ENCODE data around the gene MYO1D. TPM values are rescaled to one million over a fixed set of nuclear protein-coding genes. Genes with fewer than 3 reads are reported as not detected.

MYO1D gene
- total RNA-seq, 1 donor from 2014 or later = 24.9 TPM

DNA sequence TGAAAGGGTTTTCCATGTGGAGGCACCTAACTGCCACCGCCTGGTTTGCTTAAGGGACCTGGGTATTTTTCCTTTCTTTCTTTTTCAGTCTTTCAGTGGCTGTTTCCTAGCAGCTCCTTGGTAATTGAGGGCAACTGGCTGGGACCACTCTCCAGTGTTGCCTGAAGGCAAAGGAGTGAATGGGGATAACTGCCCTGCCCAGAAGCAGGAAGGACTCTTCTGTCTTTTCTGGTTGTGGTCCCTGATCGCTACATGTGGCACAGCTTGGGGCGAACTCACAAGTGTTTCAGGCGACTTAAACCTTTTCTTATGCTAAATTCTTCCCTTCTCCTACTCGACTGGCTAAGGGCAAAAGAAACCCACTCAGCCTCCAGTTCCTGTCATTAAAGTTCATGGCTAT is 40.9 kb upstream of the MYO1D start:
- no peaks in the 10 kb centered on the region for H3K4me1 Mint-ChIP-seq (ENCODE audit: unreplicated experiment)
- H3K4me3 Mint-ChIP-seq = no peak overlapping the region
- TF ChIP-seq, protein P1, sequence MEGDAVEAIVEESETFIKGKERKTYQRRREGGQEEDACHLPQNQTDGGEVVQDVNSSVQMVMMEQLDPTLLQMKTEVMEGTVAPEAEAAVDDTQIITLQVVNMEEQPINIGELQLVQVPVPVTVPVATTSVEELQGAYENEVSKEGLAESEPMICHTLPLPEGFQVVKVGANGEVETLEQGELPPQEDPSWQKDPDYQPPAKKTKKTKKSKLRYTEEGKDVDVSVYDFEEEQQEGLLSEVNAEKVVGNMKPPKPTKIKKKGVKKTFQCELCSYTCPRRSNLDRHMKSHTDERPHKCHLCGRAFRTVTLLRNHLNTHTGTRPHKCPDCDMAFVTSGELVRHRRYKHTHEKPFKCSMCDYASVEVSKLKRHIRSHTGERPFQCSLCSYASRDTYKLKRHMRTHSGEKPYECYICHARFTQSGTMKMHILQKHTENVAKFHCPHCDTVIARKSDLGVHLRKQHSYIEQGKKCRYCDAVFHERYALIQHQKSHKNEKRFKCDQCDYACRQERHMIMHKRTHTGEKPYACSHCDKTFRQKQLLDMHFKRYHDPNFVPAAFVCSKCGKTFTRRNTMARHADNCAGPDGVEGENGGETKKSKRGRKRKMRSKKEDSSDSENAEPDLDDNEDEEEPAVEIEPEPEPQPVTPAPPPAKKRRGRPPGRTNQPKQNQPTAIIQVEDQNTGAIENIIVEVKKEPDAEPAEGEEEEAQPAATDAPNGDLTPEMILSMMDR (conservative IDR thresholded peaks at IDR 0.05) = no peak

DNA sequence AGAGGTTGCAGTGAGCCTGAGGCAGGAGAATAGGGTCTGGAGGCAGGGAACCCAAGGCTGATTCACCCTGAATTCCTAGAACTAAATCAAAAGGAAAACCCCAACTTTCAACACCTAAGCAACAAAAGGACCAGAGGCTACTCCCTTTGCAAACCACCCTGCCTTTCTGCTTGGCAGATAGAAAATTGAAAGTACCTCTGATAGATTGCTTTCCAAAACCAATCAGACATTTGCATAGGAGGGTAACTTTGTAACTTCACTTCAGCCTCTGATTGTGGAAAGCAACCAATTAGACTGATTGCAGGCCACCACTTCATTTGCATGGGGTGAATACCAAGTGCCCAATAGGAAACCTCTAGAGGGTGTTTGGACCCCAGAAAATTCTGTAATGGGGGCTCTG is 40.2 kb upstream of the MYO1D start:
- DNase-seq (ENCODE audit: extremely low spot score, unreplicated experiment) = peak; percentile 20
- H3K27me3 Mint-ChIP-seq = no peaks in the 10 kb centered on the region
- no peaks in the 10 kb centered on the region for H3K36me3 Mint-ChIP-seq
- TF ChIP-seq, protein P1 (conservative IDR thresholded peaks at IDR 0.05) = no peak
- H3K4me3 Mint-ChIP-seq = no peak overlapping the region
- no peak overlapping the region for H3K27ac Mint-ChIP-seq
- peaks cover 6% of the 10 kb centered on the region for H3K4me1 Mint-ChIP-seq (ENCODE audit: unreplicated experiment)
- no peaks in the 10 kb centered on the region for H3K9me3 Mint-ChIP-seq

More for the DNA sequence above, 40.9 kb upstream of the MYO1D start:
- Mint-ChIP-seq H3K27me3 (no peaks in the 10 kb centered on the region), H3K36me3 (no peaks in the 10 kb centered on the region), H3K9me3 (no peaks in the 10 kb centered on the region), H3K27ac (no peak overlapping the region)
- peak; percentile 32 for DNase-seq (ENCODE audit: extremely low spot score, unreplicated experiment)

DNA sequence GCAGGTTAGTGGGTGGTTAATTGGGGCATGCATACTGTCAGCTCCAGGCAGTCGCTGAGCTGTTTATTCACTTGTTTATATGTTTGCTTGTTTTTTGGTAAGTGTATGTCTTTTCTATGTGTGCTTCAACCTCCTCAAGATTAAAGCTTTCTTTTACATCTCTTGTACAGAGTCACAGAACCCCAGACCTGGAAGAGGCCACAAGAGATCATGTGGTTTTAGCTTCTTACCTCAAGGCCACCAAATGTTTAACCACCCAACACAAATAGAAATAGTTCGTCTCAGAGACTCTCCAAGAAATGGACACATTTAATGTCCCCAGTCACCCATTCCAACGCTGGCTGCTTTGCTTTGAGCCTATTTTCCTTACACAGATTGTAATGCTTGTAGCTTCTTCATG is 39.2 kb upstream of the MYO1D start:
- TF ChIP-seq, protein P1 (conservative IDR thresholded peaks at IDR 0.05) = no peak
- no peaks in the 10 kb centered on the region for H3K27me3 Mint-ChIP-seq
- no peaks in the 10 kb centered on the region for H3K9me3 Mint-ChIP-seq
- no peak overlapping the region for H3K27ac Mint-ChIP-seq
- no peak for DNase-seq (ENCODE audit: extremely low spot score, unreplicated experiment)
- no peak overlapping the region for H3K4me3 Mint-ChIP-seq
- H3K36me3 Mint-ChIP-seq = no peaks in the 10 kb centered on the region
- H3K4me1 Mint-ChIP-seq (ENCODE audit: unreplicated experiment) = peaks cover 9% of the 10 kb centered on the region

DNA sequence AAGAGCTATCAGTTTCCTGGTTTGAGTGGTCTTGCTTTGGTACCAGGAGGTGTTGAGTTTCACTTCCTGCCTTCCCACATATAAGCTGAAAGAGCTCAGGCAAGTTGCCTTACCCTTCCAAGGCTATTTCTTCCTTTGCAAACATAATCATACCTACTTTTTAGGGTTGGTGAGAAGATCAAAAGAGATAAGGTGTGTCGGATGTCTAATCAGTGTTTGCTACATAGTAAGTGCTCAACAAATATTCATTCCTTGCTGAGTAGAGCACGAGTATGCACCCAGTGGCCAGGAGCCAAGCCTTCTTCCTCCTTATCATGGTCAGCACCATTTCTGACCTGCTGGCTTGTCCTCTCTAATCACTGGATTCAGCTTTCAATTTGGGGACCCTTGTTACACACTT is 38.3 kb upstream of the MYO1D start:
- no peak for DNase-seq (ENCODE audit: extremely low spot score, unreplicated experiment)
- TF ChIP-seq, protein P1 (conservative IDR thresholded peaks at IDR 0.05) = no peak
- no peak overlapping the region for H3K27ac Mint-ChIP-seq
- no peaks in the 10 kb centered on the region for H3K9me3 Mint-ChIP-seq
- no peaks in the 10 kb centered on the region for H3K36me3 Mint-ChIP-seq
- H3K4me1 Mint-ChIP-seq (ENCODE audit: unreplicated experiment) = peaks cover 9% of the 10 kb centered on the region
- no peaks in the 10 kb centered on the region for H3K27me3 Mint-ChIP-seq
- no peak overlapping the region for H3K4me3 Mint-ChIP-seq

DNA sequence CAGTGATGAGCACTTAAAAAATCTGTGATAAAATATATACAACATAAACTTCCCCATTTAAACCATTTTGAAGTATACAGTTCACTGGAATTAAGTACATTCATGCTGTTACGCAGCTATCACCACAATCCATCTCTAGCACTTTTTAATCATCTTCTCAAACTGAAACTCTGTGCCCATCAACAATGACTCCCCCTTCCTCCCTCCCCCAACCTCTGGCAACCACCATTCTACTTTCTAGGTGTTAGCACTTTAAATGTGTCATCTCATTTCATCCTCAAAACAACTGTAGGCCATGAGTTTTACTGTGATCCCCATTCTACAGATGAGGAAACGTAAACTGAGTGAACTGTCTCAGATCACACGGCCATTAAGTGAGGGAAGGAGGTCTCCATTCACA is 37.3 kb upstream of the MYO1D start:
- Mint-ChIP-seq H3K36me3 (no peaks in the 10 kb centered on the region), H3K4me3 (no peak overlapping the region), H3K4me1 (ENCODE audit: unreplicated experiment) (peaks cover 16% of the 10 kb centered on the region), H3K27me3 (no peaks in the 10 kb centered on the region), H3K9me3 (no peaks in the 10 kb centered on the region), H3K27ac (no peak overlapping the region)
- TF ChIP-seq, protein P1 (conservative IDR thresholded peaks at IDR 0.05) = no peak
- no peak for DNase-seq (ENCODE audit: extremely low spot score, unreplicated experiment)

DNA sequence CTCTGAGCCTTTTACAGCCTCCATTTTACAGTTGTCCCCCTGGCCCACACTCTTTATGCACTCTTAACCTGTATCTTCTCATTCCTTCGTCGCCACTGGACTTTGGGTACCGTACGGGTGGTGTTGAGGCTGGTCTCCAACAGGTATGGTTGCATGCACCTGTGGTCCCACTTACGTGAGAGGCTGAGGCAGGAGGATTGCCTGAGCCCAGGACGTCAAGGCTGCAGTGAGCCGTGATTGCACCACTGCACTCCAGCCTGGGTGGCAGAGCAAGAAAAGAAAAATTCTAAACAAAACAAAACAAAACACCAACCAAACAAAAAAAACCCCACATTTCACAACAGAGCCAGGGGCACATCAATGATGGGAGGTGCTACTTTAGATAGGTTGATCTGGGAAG is 36.7 kb upstream of the MYO1D start:
- Mint-ChIP-seq H3K27ac (no peak overlapping the region), H3K4me1 (ENCODE audit: unreplicated experiment) (peaks cover 16% of the 10 kb centered on the region), H3K36me3 (no peaks in the 10 kb centered on the region), H3K9me3 (no peaks in the 10 kb centered on the region), H3K27me3 (no peaks in the 10 kb centered on the region), H3K4me3 (no peak overlapping the region)
- DNase-seq (ENCODE audit: extremely low spot score, unreplicated experiment) = peak; percentile 32
- TF ChIP-seq, protein P1 (conservative IDR thresholded peaks at IDR 0.05) = no peak
